HL-60 (cell line): ENCODE data around the gene CNTN5.

Experiments
- DNase-seq, 2 experiments: peaks; one replicate each; pipeline ENCODE4 v3.0.0-alpha.2; 2010 to 2020; ENCODE audit warnings: low read depth in 1 of 2, low spot score in 1 of 2
- H3K27ac ChIP-seq: fragments of 250-450 bp; sonication (Bioruptor Pico); replicated peaks from 2 replicates; pipeline ENCODE4 v1.5.1; 2020; ENCODE audit warnings: mild to moderate bottlenecking, moderate library complexity
- H3K27me3 ChIP-seq: fragments of 250-450 bp; sonication (Bioruptor Pico); 2 replicates; pipeline ENCODE4 v1.5.1; 2021; ENCODE audit warnings: mild to moderate bottlenecking, moderate library complexity; ENCODE audit not compliant: insufficient read depth, poor library complexity, severe bottlenecking
- H3K4me3 ChIP-seq: replicated peaks from 2 replicates; pipeline ENCODE4 v1.5.1; 2011; ENCODE audit warnings: mild to moderate bottlenecking, control low read depth, low read length; ENCODE audit not compliant: insufficient read depth
- CTCF ChIP-seq: IDR thresholded peaks from one replicate; pipeline ENCODE4 v1.5.1; 2011; ENCODE audit warnings: low read length, control low read depth, inconsistent platforms; ENCODE audit not compliant: insufficient read depth
- GABPA ChIP-seq: IDR thresholded peaks from 2 replicates; pipeline ENCODE4 v1.6.1; 2012; ENCODE audit warnings: low read depth
- POLR2AphosphoS5 ChIP-seq: IDR thresholded peaks from 2 replicates; pipeline ENCODE4 v1.6.1; 2012; ENCODE audit warnings: low read depth
- REST ChIP-seq: IDR thresholded peaks from 2 replicates; pipeline ENCODE4 v1.6.1; 2012; ENCODE audit warnings: low read depth; ENCODE audit not compliant: insufficient replicate concordance
- SPI1 ChIP-seq: IDR thresholded peaks from 2 replicates; pipeline ENCODE4 v1.6.1; 2012; ENCODE audit warnings: low read depth, mild to moderate bottlenecking, borderline replicate concordance

CNTN5 gene

GRCh38 chr11:99424313-99425084 lies 403.8 kb downstream of the CNTN5 start:
- TF ChIP-seq POLR2AphosphoS5 (no peak), GABPA (no peak), SPI1 (no peak), REST (no peak), CTCF (no peak)
- Histone ChIP-seq H3K4me3 (no peak overlapping the region), H3K27me3 (no peaks in the 10 kb centered on the region), H3K27ac (no peak overlapping the region)
- DNase-seq, result no peak

GRCh38 chr11:99425596-99425995 lies 404.8 kb downstream of the CNTN5 start:
- no peak for DNase-seq
- Histone ChIP-seq H3K4me3 (no peak overlapping the region), H3K27ac (no peak overlapping the region), H3K27me3 (no peaks in the 10 kb centered on the region)
- TF ChIP-seq GABPA (no peak), SPI1 (no peak), REST (no peak), CTCF (no peak), POLR2AphosphoS5 (no peak)

- DNase-seq, result no peak
- no peaks in the 10 kb centered on the region for H3K27me3 ChIP-seq
- H3K4me3 ChIP-seq, result no peak overlapping the region
- no peak overlapping the region for H3K27ac ChIP-seq
- TF ChIP-seq REST (no peak), GABPA (no peak), CTCF (no peak), POLR2AphosphoS5 (no peak), SPI1 (no peak)
These were observed 411.9 kb downstream of the CNTN5 start for GRCh38 chr11:99432677-99433076.
